ENCODE data around the gene KMT2E. TPM values are rescaled to one million over a fixed set of nuclear protein-coding genes. Genes with fewer than 3 reads are reported as not detected.

KMT2E gene
- polyA plus RNA-seq, 3 donors from 2014 or later, result 74.3 to 234 (median 114) TPM

DNA sequence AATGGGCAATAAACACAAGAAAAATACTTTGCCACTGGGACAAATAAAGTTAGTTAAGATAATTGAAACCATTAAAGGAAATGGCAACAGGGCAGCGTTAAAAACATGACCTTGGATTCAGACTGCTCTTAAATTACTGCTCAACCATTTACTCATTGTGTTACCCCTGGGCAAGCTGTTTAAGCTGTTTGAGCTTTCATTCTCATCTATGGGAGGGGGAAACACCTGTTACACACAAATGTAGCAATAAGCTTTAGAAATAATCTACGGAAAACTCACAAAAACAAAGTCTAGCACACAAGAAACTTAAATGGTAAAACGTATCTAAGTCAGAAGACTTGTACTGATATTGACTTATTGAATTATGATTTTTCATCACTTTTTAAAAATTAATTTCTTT is 137.1 kb downstream of the KMT2E start:
- Mint-ChIP-seq H3K27ac (no peak overlapping the region), H3K9me3 (no peaks in the 10 kb centered on the region), H3K4me1 (peaks cover 26 to 66% of the 10 kb centered on the region in 2 donors), H3K27me3 (ENCODE audit: low read depth in 3 of 3) (peaks cover 0 to 2% (median 0%) of the 10 kb centered on the region in 3 donors), H3K4me3 (no peak overlapping the region), H3K36me3 (no peaks in the 10 kb centered on the region)
- DNase-seq, result no peak

DNA sequence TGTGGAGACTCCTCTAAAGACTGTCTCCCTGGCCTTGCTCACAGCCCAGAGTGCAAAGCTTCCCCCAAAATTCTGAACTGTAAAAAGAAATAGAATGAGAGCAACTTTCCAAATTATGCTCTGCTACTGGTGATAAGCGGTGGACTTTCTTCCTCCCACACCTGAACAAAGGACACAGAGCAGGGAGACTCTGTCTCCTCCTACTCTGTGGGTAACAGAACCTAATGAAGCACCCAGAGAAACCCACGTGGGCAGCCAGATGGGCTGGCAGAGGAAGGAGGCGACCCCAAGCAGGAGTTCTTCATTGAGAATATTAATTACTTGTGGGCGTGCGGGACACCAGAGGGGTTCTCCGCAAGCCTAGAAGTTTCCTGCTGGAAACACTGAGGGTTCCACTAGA is 139.5 kb downstream of the KMT2E start:
- H3K36me3 Mint-ChIP-seq, result no peaks in the 10 kb centered on the region
- DNase-seq, result no peak
- H3K4me3 Mint-ChIP-seq, result no peak overlapping the region
- no peaks in the 10 kb centered on the region for H3K9me3 Mint-ChIP-seq
- peaks cover 0 to 2% (median 2%) of the 10 kb centered on the region in 3 donors for H3K27me3 Mint-ChIP-seq (ENCODE audit: low read depth in 3 of 3)
- H3K27ac Mint-ChIP-seq, result peak overlapping the region in 4 of 6 donors; percentile 2 to 30 (median 20)
- peaks cover 26 to 56% of the 10 kb centered on the region in 2 donors for H3K4me1 Mint-ChIP-seq

DNA sequence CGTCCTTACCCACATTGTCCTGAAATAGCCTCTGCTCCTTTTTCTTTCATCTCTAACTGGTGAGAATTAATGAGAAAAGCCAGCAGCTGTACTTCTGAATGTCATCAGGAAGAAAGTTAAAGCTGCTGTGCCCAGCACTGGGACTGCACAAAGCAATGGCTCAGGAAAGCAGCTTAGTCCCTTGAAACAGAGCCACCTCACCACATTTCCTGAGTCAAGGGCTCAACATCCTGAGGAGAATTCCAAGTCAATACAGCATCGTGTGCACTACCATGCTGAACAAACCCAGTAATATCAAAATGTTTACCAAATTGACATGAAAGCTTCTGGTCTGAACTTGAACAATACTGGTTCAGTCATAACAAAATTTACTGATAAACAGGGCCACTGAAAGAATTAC is 140.1 kb downstream of the KMT2E start:
- no peaks in the 10 kb centered on the region for H3K9me3 Mint-ChIP-seq
- no peaks in the 10 kb centered on the region for H3K36me3 Mint-ChIP-seq
- DNase-seq, result no peak
- peaks cover 26 to 53% of the 10 kb centered on the region in 2 donors for H3K4me1 Mint-ChIP-seq
- peaks cover 0 to 2% (median 2%) of the 10 kb centered on the region in 3 donors for H3K27me3 Mint-ChIP-seq (ENCODE audit: low read depth in 3 of 3)
- no peak overlapping the region for H3K4me3 Mint-ChIP-seq
- H3K27ac Mint-ChIP-seq, result no peak overlapping the region

DNA sequence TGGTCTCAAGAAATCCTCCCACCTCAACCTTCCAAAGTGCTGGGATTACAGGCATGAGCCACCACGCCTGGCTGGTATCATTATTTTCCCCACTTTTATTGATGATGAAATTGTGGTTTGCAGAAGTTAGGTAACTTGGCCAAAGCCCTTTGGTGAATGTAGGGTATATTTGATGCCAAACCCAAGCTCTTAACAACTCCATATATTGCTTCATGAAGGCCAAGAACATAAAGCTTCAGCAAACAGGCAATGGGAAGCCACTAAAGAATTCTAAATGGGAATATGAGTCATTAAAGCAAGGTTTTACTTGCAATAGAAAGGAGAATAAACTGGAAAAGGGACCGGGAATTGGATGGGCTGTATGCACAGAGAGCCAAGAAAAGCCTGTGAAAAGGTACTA is 142.7 kb downstream of the KMT2E start:
- Mint-ChIP-seq H3K9me3 (no peaks in the 10 kb centered on the region), H3K27me3 (ENCODE audit: low read depth in 3 of 3) (peaks cover 0 to 2% (median 2%) of the 10 kb centered on the region in 3 donors), H3K4me1 (peaks cover 6 to 33% of the 10 kb centered on the region in 2 donors), H3K27ac (peak overlapping the region in 5 of 6 donors; percentile 0 to 39 (median 16)), H3K4me3 (no peak overlapping the region), H3K36me3 (peaks cover 0 to 3% (median 0%) of the 10 kb centered on the region in 3 donors)
- DNase-seq, result no peak

DNA sequence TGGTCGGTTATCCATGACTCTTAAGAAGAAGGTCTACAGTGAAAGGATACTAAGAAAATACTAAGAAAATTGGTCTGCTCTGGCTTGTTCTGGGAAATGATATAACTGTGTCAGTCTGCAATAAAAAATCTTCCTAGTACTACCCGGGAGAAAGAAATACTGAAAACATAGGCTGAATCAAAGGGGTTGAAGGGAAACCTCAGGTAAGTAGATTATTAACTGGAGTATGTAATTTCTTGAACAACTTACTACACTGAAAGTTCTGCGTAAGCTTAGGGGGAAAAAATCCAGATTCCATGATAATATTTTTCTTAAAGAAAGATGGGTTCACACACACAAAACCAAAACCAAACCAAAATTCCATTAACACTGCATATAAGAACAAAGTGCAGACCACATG is 143.3 kb downstream of the KMT2E start:
- H3K27me3 Mint-ChIP-seq (ENCODE audit: low read depth in 3 of 3), result peaks cover 0 to 2% (median 2%) of the 10 kb centered on the region in 3 donors
- peak overlapping the region in 4 of 6 donors; percentile 8 to 24 (median 12) for H3K27ac Mint-ChIP-seq
- no peaks in the 10 kb centered on the region for H3K9me3 Mint-ChIP-seq
- peaks cover 0 to 3% (median 0%) of the 10 kb centered on the region in 3 donors for H3K36me3 Mint-ChIP-seq
- no peak overlapping the region for H3K4me3 Mint-ChIP-seq
- DNase-seq, result no peak
- H3K4me1 Mint-ChIP-seq, result peaks cover 6 to 32% of the 10 kb centered on the region in 2 donors

DNA sequence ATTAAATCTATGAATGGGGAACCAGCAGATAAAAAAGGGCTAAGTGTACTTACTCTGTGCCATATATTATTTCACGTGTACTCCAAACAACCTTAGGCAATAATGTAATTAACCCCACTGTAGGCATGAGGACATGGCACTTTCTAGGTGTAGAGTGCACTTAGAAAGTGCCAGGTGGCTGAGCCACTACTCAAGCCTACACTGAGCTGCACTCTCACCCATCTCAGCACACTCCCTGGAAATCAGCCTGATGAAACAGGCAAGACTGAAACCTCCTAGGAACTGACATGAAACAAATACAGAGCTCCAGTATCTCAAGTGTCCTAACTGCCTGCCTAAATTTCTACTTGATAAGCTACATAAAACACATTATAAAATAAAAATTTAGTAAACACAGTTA is 147.4 kb downstream of the KMT2E start:
- Mint-ChIP-seq H3K4me1 (peaks cover 4 to 18% of the 10 kb centered on the region in 2 donors), H3K9me3 (no peaks in the 10 kb centered on the region), H3K36me3 (peaks cover 14 to 30% (median 30%) of the 10 kb centered on the region in 3 donors), H3K27me3 (ENCODE audit: low read depth in 3 of 3) (peaks cover 1 to 3% (median 2%) of the 10 kb centered on the region in 3 donors), H3K27ac (peak overlapping the region in 1 of 6 donors; percentile 36), H3K4me3 (no peak overlapping the region)
- DNase-seq, result no peak
